Mucosa of descending colon (tissue), 3 donors: ENCODE measurements around the gene ASTN2. TPM values are rescaled to one million over a fixed set of nuclear protein-coding genes. Genes with fewer than 3 reads are reported as not detected.

Experiments
- ATAC-seq: fragments of 200-7000 bp; cut with Tn5 transposase; one replicate; pipeline ENCODE4 v1.9.1; 2020; ENCODE audit warnings: mild to moderate bottlenecking, moderate library complexity
- DNase-seq, 3 donors: peaks; one replicate each; pipeline ENCODE4 v3.0.0-alpha.2; 2020
- H3K36me3 ChIP-seq: fragments of 200-600 bp; one replicate; pipeline ENCODE4 v1.8.0; 2021; ENCODE audit warnings: low read depth, mild to moderate bottlenecking
- H3K4me1 ChIP-seq: fragments of 200-600 bp; one replicate; pipeline ENCODE4 v1.8.0; 2021; ENCODE audit warnings: low read depth, mild to moderate bottlenecking
- H3K4me3 ChIP-seq: fragments of 200-600 bp; one replicate; pipeline ENCODE4 v1.8.0; 2021; ENCODE audit warnings: mild to moderate bottlenecking
- H3K9me3 ChIP-seq: fragments of 200-600 bp; one replicate; pipeline ENCODE4 v1.8.0; 2021; ENCODE audit warnings: mild to moderate bottlenecking
- CTCF ChIP-seq: fragments of 200-600 bp; IDR thresholded peaks from one replicate; pipeline ENCODE4 v1.8.0; 2022; ENCODE audit warnings: antibody characterized with exemption, mild to moderate bottlenecking
- intact Hi-C, 2 donors: fragments of 100-400 bp; cut with DNase I in 1 of 2; cut with micrococcal nuclease in 1 of 2; formaldehyde crosslinking; loops; one replicate each; pipeline versions ENCODE4 v1.11.0 to v1.11.1; 2022; cut with DNase I, micrococcal nuclease
- total RNA-seq, 3 donors: library from RNA; stranded (reverse); fragmentation: NEBNext Ultra II Directional in 2 of 3; extraction: Animal tissue kit (Norgen Biotek cat#: 25700) in 2 of 3; gene quantifications; one replicate each; pipeline versions ENCODE4 v1.2.1 to v1.2.4, GENCODE V29; 2021 to 2023
- donor health status: DM: no; HTN: no; CAD: no; lungs with moderate emphysema.
- donor health status: DM: no; HTN: no; CAD: no.
- donor health status: DM: no; HTN: yes; CAD: no.

ASTN2 gene
- total RNA-seq, 3 donors from 2014 or later: 3.5 to 6.1 (median 5.4) TPM

DNA sequence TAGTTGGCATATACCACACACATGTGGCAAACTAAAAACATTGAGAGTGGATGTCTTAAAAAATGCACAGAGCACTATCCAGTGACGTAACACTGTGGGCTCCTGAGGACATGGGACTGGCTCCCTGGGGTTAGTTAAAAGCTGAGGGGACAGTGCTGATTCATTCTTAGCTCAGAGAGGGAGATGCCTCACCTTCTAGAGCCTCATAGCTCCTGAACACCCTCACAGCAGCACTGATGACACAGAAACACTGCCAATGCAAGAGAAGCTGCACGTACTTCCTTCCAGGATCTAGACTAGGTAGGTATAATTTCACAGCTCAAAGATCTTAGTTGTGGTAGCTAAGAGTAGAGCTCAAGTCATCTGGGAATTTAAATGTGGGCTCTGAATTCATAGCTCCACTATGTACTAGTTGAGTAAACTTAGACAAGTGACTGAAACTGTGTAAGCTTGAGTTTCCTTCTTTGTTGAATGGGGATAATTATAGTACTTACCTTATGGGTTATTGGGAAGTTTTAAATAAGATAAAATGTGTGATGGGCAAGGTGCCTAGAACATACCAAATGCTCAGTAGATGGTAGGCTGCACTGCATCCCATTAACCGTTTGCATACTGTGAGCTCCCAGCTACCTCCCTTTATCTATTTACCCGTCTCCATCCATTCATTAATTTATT, 279.9 kb downstream of the ASTN2 start:
- TF ChIP-seq CTCF: no peak
- intact Hi-C loops: no loop called here
- no peaks in the 10 kb centered on the region for H3K9me3 ChIP-seq
- no peak overlapping the region for H3K4me3 ChIP-seq
- no peak for ATAC-seq
- no peaks in the 10 kb centered on the region for H3K4me1 ChIP-seq
- DNase-seq: no peak
- no peaks in the 10 kb centered on the region for H3K36me3 ChIP-seq

GRCh38 chr9:117126871-117127270, 288.0 kb downstream of the ASTN2 start:
- no peak for TF ChIP-seq CTCF
- no peaks in the 10 kb centered on the region for H3K4me1 ChIP-seq
- DNase-seq (no peak), ATAC-seq (no peak)
- no peak overlapping the region for H3K4me3 ChIP-seq
- no peaks in the 10 kb centered on the region for H3K9me3 ChIP-seq
- H3K36me3 ChIP-seq: no peaks in the 10 kb centered on the region
- intact Hi-C loops: no loop called here

- TF ChIP-seq CTCF: no peak
- Histone ChIP-seq H3K4me1 (no peaks in the 10 kb centered on the region), H3K36me3 (no peaks in the 10 kb centered on the region), H3K4me3 (no peak overlapping the region), H3K9me3 (no peaks in the 10 kb centered on the region)
- no peak for ATAC-seq
- intact Hi-C loops: no loop called here
- DNase-seq: no peak
Observed at GRCh38 chr9:117125531-117125930, 289.3 kb downstream of the ASTN2 start.

DNA sequence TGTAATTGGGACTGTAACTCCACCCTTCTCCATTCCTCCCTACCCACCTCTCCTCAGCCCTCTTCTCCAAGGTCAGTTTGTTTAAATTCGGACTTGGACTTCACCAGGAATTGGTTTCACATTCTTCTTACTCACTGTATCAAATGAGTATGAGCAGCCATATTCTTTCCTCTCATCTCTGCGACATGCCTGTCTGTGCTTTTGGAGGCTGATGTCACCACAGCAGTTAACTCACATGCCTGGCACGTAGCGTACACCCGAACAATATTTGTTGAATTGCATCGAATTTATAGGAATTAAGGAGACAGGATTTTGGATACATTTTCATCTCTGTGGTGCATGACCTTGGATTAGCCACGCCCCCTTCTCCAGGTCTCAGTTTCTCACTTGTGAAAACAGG, 291.1 kb downstream of the ASTN2 start:
- intact Hi-C loops: no loop called here
- Histone ChIP-seq H3K36me3 (no peaks in the 10 kb centered on the region), H3K9me3 (no peaks in the 10 kb centered on the region), H3K4me3 (no peak overlapping the region), H3K4me1 (no peaks in the 10 kb centered on the region)
- no peak for ATAC-seq
- DNase-seq: no peak
- TF ChIP-seq CTCF: no peak

- Histone ChIP-seq H3K4me3 (no peak overlapping the region), H3K9me3 (no peaks in the 10 kb centered on the region), H3K4me1 (no peaks in the 10 kb centered on the region), H3K36me3 (no peaks in the 10 kb centered on the region)
- DNase-seq (no peak), ATAC-seq (no peak)
- intact Hi-C loops: no loop called here
- TF ChIP-seq CTCF: no peak
Observed at GRCh38 chr9:117122953-117123352, 291.9 kb downstream of the ASTN2 start.

GRCh38 chr9:117122102-117122501, 292.8 kb downstream of the ASTN2 start:
- Histone ChIP-seq H3K4me3 (no peak overlapping the region), H3K4me1 (no peaks in the 10 kb centered on the region), H3K36me3 (no peaks in the 10 kb centered on the region), H3K9me3 (no peaks in the 10 kb centered on the region)
- intact Hi-C loops: no loop called here
- no peak for ATAC-seq
- TF ChIP-seq CTCF: no peak
- DNase-seq: no peak
